Mesenchymal stem cell (in vitro differentiated cells and primary cell): Measurements from ENCODE around the gene RNGTT. TPM values are rescaled to one million over a fixed set of nuclear protein-coding genes. Genes with fewer than 3 reads are reported as not detected.

Experiments used
- DNase-seq: peaks from one replicate; pipeline ENCODE4 v3.0.0-alpha.2; 2013
- H2AFZ ChIP-seq: one replicate; pipeline ENCODE4 v1.6.1; 2013; ENCODE audit warnings: low read depth, mild to moderate bottlenecking, control low read depth, inconsistent platforms, low read length, moderate library complexity
- H2AK5ac ChIP-seq: 2 replicates; pipeline ENCODE4 v1.6.1; 2013; ENCODE audit warnings: low read length, moderate library complexity, mild to moderate bottlenecking, inconsistent platforms; ENCODE audit not compliant: severe bottlenecking
- H2BK120ac ChIP-seq: one replicate; pipeline ENCODE4 v1.6.1; 2013; ENCODE audit warnings: low read depth, mild to moderate bottlenecking, inconsistent platforms, low read length, moderate library complexity
- H2BK12ac ChIP-seq, 2 experiments: one replicate each; pipeline ENCODE4 v1.6.1; 2013; ENCODE audit warnings: inconsistent platforms in 2 of 2, low read length in 2 of 2, mild to moderate bottlenecking in 2 of 2, moderate library complexity in 2 of 2, control low read depth in 1 of 2
- H2BK15ac ChIP-seq: one replicate; pipeline ENCODE4 v1.6.1; 2013; ENCODE audit warnings: mild to moderate bottlenecking, low read depth, inconsistent platforms; ENCODE audit not compliant: poor library complexity, severe bottlenecking
- H2BK5ac ChIP-seq: 2 replicates; pipeline ENCODE4 v1.6.1; 2013; ENCODE audit warnings: low read depth, mild to moderate bottlenecking, low read length, control low read depth, inconsistent platforms; ENCODE audit not compliant: poor library complexity, severe bottlenecking
- H3K14ac ChIP-seq, 2 experiments: one replicate each; pipeline ENCODE4 v1.6.1; 2013; ENCODE audit warnings: inconsistent platforms in 2 of 2, low read length in 2 of 2, control low read depth in 1 of 2, mild to moderate bottlenecking in 1 of 2, moderate library complexity in 1 of 2
- H3K18ac ChIP-seq, 2 experiments: one replicate each; pipeline ENCODE4 v1.6.1; 2013; ENCODE audit warnings: inconsistent platforms in 2 of 2, low read length in 2 of 2, control low read depth in 1 of 2, low read depth in 1 of 2, mild to moderate bottlenecking in 1 of 2
- H3K23ac ChIP-seq, 2 experiments: one replicate each; pipeline ENCODE4 v1.6.1; 2013; ENCODE audit warnings: inconsistent platforms in 2 of 2, low read length in 2 of 2, mild to moderate bottlenecking in 2 of 2, moderate library complexity in 2 of 2, control low read depth in 1 of 2
- H3K27ac ChIP-seq: 2 replicates; pipeline ENCODE4 v1.5.1; 2013; ENCODE audit warnings: mild to moderate bottlenecking, moderate library complexity, low read length, control low read depth, inconsistent platforms; ENCODE audit not compliant: poor library complexity, severe bottlenecking
- H3K27me3 ChIP-seq, 2 experiments: 2 replicates each; pipeline versions ENCODE4 v1.6.1 to v1.7.0; 2013; ENCODE audit warnings: low read length in 2 of 2, mild to moderate bottlenecking in 2 of 2, moderate library complexity in 2 of 2, control low read depth in 1 of 2, inconsistent platforms in 1 of 2; ENCODE audit not compliant: control insufficient read depth in 1 of 2, insufficient read depth in 1 of 2
- H3K36me3 ChIP-seq, 2 experiments: 2 replicates each; pipeline versions ENCODE4 v1.6.1 to v1.7.0; 2013; ENCODE audit warnings: low read length in 2 of 2, control low read depth in 1 of 2, inconsistent platforms in 1 of 2, low read depth in 1 of 2, mild to moderate bottlenecking in 1 of 2; ENCODE audit not compliant: insufficient read depth in 2 of 2, control insufficient read depth in 1 of 2
- H3K4ac ChIP-seq, 2 experiments: one replicate each; pipeline ENCODE4 v1.6.1; 2013; ENCODE audit warnings: inconsistent platforms in 2 of 2, low read length in 2 of 2, mild to moderate bottlenecking in 2 of 2, moderate library complexity in 2 of 2, control low read depth in 1 of 2, low read depth in 1 of 2
- H3K4me1 ChIP-seq: 2 replicates; pipeline ENCODE4 v1.6.1; 2013; ENCODE audit warnings: low read depth, low read length, control low read depth; ENCODE audit not compliant: control insufficient read depth, insufficient read depth
- H3K4me2 ChIP-seq: 2 replicates; pipeline ENCODE4 v1.6.1; 2013; ENCODE audit warnings: low read length, mild to moderate bottlenecking, inconsistent platforms; ENCODE audit not compliant: poor library complexity, severe bottlenecking
- H3K4me3 ChIP-seq, 2 experiments: 2 replicates each; pipeline versions ENCODE4 v1.5.1 to v1.7.0; 2013; ENCODE audit warnings: low read length in 2 of 2, mild to moderate bottlenecking in 2 of 2, control low read depth in 1 of 2, low read depth in 1 of 2; ENCODE audit not compliant: insufficient read depth in 1 of 2
- H3K79me1 ChIP-seq: replicated peaks from 2 replicates; pipeline ENCODE4 v1.6.1; 2013; ENCODE audit warnings: mild to moderate bottlenecking, control low read depth, low read length, inconsistent platforms; ENCODE audit not compliant: poor library complexity, severe bottlenecking
- H3K9ac ChIP-seq: 2 replicates; pipeline ENCODE4 v1.7.0; 2013; ENCODE audit warnings: mild to moderate bottlenecking, low read length, moderate library complexity
- H3K9me3 ChIP-seq: 2 replicates; pipeline ENCODE4 v1.7.0; 2013; ENCODE audit warnings: mild to moderate bottlenecking, low read length; ENCODE audit not compliant: control insufficient read depth
- H4K8ac ChIP-seq: one replicate; pipeline ENCODE4 v1.6.1; 2013; ENCODE audit warnings: inconsistent platforms, mild to moderate bottlenecking, low read length, moderate library complexity
- H4K91ac ChIP-seq: one replicate; pipeline ENCODE4 v1.6.1; 2013; ENCODE audit warnings: mild to moderate bottlenecking, low read length, inconsistent platforms
- WGBS: methylation state at CpG from one replicate; pipeline ENCODE4 v1.1.7; 2013; ENCODE audit warnings: mixed read lengths; 5-methylcytosine and 5-hydroxymethylcytosine counted together
- small RNA-seq: library from polyadenylated mRNA; stranded (forward); fragments of <200 nt; extraction: miRNeasy Mini kit (QIAGEN cat#:217004); gene quantifications from one replicate; pipeline ENCODE3, GENCODE V24; 2013; ENCODE audit warnings: low read depth

Gene RNGTT

GRCh38 chr6:88561954-88562315, 401.5 kb downstream of the RNGTT start:
- no peak overlapping the region for H2BK5ac ChIP-seq
- H4K91ac ChIP-seq = no peak overlapping the region
- H2AFZ ChIP-seq = no peak overlapping the region
- no peak overlapping the region for H2AK5ac ChIP-seq
- H3K4ac ChIP-seq = no peak overlapping the region
- H3K9ac ChIP-seq = no peak overlapping the region
- no peak overlapping the region for H3K23ac ChIP-seq
- no peaks in the 10 kb centered on the region for H3K4me1 ChIP-seq
- no peak overlapping the region for H4K8ac ChIP-seq
- WGBS = 79% methylated on average over 1 of the region's 1 CpG
- H2BK12ac ChIP-seq = no peak overlapping the region
- H3K4me3 ChIP-seq = no peak overlapping the region
- H3K18ac ChIP-seq = no peak overlapping the region
- H3K27ac ChIP-seq = no peak overlapping the region
- no peak for DNase-seq
- no peak overlapping the region for H3K14ac ChIP-seq
- peaks cover 0 to 2% of the 10 kb centered on the region in 2 experiments for H3K36me3 ChIP-seq
- H3K9me3 ChIP-seq = peaks cover 3% of the 10 kb centered on the region
- peaks cover 0 to 5% of the 10 kb centered on the region in 2 experiments for H3K27me3 ChIP-seq
- no peak overlapping the region for H2BK120ac ChIP-seq
- H3K4me2 ChIP-seq = no peak overlapping the region
- no peak overlapping the region for H2BK15ac ChIP-seq
- H3K79me1 ChIP-seq = no peaks in the 10 kb centered on the region

- H3K9me3 ChIP-seq = peaks cover 3% of the 10 kb centered on the region
- no peak overlapping the region for H3K14ac ChIP-seq
- DNase-seq = no peak
- no peaks in the 10 kb centered on the region for H3K27me3 ChIP-seq
- no peak overlapping the region for H3K9ac ChIP-seq
- no peak overlapping the region for H3K4me3 ChIP-seq
- no peak overlapping the region for H2AK5ac ChIP-seq
- no peaks in the 10 kb centered on the region for H3K79me1 ChIP-seq
- no peak overlapping the region for H4K91ac ChIP-seq
- no peaks in the 10 kb centered on the region for H3K4me1 ChIP-seq
- WGBS = 65% methylated on average over 6 of the region's 10 CpGs
- H2BK15ac ChIP-seq = no peak overlapping the region
- H3K36me3 ChIP-seq = peaks cover 0 to 2% of the 10 kb centered on the region in 2 experiments
- H3K4ac ChIP-seq = no peak overlapping the region
- no peak overlapping the region for H2BK5ac ChIP-seq
- H3K4me2 ChIP-seq = no peak overlapping the region
- no peak overlapping the region for H3K27ac ChIP-seq
- H3K23ac ChIP-seq = no peak overlapping the region
- no peak overlapping the region for H2BK120ac ChIP-seq
- no peak overlapping the region for H2BK12ac ChIP-seq
- no peak overlapping the region for H2AFZ ChIP-seq
- H3K18ac ChIP-seq = no peak overlapping the region
- H4K8ac ChIP-seq = no peak overlapping the region
Measured at GRCh38 chr6:88561034-88561953, 402.1 kb downstream of the RNGTT start.

Small RNA genes lying within 50 kb of the gene (small RNA-seq; reads per million reads assigned to genes)
- not detected for gene AL079342.1
- gene RF00045 = not detected
